SKM-1 treated with dmso at 0.1 percent for 144 hours (cell line): Measurements from ENCODE around the gene THSD7B.
"Not testable (repeated sequence)": the region's sequence is repeated elsewhere in the genome, so short reads cannot be mapped to it uniquely, and the experiment has no call there.

Experiments used
- DNase-seq: peaks from one replicate; lab custom pipeline; 2025; ENCODE audit not compliant: unreplicated experiment; lab: John Stamatoyannopoulos, UW

The THSD7B gene

DNA sequence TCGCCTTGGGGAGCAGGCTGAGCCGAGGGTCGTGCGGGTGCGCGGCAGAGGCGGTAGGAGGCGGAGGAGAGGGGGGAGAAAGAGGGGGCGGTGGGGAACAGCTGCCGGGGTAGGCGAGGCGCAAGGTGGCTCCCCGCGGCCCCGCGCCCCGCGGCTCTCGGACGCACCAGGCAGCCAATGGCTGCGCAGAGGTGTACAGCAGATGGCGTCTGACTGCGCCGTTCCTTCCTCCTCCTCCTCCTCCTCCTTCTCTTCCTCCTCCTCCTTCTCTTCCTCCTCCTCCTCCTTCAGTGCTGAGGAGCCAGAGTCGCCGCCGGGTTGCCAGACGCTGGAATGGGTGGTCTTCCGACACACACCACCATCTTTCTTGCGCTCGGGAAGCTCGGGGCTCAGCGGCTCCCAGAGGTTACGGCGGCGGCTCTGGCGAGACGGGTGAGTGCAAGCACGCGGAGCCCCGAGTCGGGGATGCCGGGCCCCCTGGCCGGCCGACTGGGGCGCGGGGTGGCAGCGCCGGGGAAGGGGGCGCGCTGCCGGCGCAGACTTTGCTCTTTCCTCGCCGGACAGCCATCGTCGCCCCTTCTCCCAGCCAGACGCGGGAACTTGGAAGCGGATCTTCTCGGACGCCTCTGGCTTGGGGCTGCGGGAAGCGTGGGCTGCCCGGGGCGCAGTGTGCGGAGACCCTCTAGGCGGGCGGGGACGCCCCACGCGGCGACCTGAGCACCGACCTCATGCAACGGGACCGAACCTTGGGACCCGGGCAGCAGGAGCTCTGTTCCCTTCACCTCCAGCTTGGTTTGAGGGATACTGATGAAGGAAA is at the start of gene THSD7B:
Gene THSD7B (plus strand): TSS at position 290 of the 817 bp plus-strand sequence. CDS start 116,634 bp downstream, outside the sequence.
- peak; percentile 6 for DNase-seq

DNA sequence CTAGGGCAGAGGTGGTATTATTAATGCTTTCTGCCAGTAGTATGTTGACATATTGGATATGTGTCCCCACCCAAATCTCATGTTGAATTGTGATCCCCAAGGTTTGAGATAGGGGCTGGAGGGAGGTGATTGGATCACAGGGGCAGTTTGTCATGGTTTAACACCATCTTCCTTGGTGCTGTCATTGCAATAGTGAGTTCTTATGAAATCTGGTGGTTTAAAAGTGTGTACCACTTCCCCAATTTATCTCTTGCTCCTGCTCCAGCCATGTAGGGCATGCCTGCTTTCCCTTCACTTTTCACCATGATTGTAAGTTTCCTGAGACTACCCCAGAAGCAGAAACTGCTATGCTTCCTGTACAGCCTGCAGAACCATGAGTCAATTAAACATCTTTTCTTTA is 47.1 kb upstream of the THSD7B start:
- DNase-seq, result peak; percentile 87

DNA sequence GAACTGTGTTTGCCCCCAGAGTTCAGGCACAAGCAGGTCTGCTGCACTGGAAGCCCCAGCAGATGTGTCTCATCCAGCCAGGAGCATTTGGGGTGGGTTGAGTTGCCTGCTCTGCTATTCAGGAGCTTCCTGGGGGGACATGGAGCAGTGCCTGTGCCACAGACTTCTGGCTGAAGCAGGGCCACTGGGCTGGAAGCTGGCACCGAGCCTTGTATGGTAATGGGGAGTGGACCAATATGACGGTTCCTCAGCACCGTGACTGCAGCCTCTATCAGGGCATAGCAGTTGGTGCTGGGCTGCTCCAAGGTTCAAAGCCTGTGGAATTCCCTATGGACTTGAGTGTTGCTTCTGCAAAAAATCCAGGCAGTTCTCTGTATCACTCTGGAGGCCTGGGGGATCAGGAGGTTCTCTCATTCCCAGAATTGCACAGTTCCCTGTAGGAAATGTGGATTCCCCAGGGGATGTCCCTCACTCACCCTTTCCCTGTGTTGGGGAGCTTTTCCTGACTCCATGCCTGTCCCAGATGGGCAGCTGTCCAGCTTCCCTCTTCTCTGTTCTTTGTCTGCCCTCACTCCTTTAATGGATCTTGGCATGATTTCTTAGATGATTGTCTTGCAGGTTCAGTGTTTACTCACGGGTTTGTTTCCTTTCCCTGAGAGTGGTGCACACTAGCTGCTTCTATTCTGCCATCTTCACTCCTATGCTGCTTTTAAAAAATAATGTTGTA is 37.2 kb upstream of the THSD7B start:
- no peak for DNase-seq

DNA sequence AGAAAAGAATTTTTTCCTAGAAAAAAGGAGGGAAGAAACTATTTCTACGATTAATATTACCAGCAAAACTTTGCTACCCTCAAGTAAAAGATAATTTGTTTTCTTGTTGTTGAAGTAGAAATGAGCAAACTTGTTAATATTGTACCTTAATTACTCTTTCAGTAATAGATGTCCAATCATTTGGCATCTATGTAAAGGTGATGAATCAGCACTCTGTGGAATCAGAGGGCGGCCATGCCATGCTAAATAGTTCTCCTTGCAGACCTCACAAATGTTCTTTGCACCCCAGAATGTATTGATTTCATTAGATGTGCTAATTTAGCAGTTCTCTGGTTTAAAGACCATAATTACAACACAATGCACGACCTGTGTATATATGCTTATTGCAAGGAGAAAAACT is 29.1 kb upstream of the THSD7B start:
- DNase-seq, result no peak

GRCh38 chr2:136738044-136738443 is 27.3 kb upstream of the THSD7B start:
- no peak for DNase-seq

- DNase-seq, result no peak
These were observed 23.9 kb upstream of the THSD7B start for GRCh38 chr2:136741471-136741870.

DNA sequence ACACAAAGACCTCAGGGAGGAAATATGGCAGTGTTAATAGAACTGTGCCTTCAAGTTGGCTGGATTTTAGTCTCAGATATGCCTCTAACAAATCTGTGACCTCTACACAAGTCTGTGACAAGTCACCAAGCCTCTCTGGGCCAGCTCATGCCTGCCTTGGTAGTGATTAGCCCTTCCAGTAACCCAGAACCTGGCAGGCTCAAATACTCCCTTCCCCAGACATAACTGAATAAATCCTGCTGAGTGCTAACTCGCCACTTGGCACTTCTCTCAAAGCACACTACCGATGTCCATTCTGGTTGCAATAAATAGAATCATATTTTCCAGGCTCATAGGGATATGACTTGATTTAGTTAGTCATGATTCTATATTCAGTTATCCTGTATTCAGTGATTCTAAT is 15.3 kb upstream of the THSD7B start:
- DNase-seq, result no peak

GRCh38 chr2:136751406-136751805 is 13.9 kb upstream of the THSD7B start:
- no peak for DNase-seq

- DNase-seq, result not testable (repeated sequence)
These were observed 6.8 kb upstream of the THSD7B start for GRCh38 chr2:136758504-136758903.

GRCh38 chr2:136764452-136765255 is 691 bp upstream of the THSD7B start:
- no peak for DNase-seq

- DNase-seq, result peak; percentile 18
These were observed 694 bp downstream of the THSD7B start for GRCh38 chr2:136766073-136766404.

GRCh38 chr2:136767030-136767429 is 1.7 kb downstream of the THSD7B start:
- DNase-seq, result no peak

- no peak for DNase-seq
These were observed 4.5 kb downstream of the THSD7B start for GRCh38 chr2:136769871-136770270.

DNA sequence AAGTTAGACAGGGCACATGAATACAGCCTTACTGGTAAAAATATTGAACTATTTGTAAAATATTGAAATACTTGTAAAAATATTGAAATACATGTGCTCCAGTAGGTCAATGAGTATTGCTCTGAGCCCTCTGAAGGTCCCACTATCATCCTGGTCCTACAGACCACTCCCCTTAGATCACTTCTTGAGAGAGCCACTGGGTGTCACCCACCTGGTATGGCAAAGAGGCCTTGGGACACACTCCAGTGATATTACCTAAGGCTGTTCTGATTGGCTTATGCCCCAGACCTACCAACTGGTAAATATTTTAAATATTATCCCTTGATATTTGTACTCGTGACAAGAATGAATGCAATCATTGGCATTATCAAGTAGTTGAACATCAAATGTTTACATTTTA is 5.0 kb downstream of the THSD7B start:
- DNase-seq, result no peak

- DNase-seq, result no peak
These were observed 12.0 kb downstream of the THSD7B start for GRCh38 chr2:136777391-136777790.

GRCh38 chr2:136783856-136784255 is 18.5 kb downstream of the THSD7B start:
- DNase-seq, result no peak

DNA sequence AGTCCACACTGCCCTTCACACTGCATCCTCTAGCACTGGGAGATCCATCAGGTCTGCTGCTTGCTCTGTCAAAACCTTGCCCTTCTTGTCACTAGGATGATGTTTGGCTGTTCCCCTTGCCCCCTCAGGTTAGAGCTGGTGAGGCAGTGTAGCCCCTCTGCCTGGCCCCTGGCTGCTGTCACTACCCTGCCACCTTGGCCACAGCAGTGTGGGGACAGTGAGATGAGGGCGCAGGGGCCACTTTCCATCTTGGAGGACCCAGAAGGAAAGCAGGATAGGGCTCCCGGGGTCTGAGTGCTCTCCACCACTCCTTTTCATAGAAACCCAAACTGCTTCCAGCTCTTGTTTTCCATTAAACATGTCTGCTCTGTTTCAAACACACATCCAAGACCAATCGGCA is 19.9 kb downstream of the THSD7B start:
- DNase-seq, result no peak

DNA sequence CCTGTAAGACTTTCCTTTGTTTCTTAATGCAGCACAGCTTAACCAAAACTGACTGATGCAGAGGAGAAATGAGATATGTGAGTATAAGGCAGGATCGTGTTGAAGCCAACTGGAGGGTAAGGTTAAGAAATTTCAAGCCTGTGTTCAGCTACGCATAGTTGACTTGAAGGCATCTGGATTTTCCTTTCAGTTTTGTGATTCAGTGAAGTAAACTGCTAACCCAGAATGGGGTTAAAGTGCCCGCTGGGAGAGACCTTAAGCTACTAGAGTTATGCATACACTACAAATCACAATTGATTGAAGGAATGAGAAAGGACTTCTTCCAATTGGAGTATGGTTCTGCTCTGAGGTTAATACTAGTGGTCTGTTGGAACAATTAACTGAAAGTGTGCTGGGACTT is 22.6 kb downstream of the THSD7B start:
- no peak for DNase-seq

DNA sequence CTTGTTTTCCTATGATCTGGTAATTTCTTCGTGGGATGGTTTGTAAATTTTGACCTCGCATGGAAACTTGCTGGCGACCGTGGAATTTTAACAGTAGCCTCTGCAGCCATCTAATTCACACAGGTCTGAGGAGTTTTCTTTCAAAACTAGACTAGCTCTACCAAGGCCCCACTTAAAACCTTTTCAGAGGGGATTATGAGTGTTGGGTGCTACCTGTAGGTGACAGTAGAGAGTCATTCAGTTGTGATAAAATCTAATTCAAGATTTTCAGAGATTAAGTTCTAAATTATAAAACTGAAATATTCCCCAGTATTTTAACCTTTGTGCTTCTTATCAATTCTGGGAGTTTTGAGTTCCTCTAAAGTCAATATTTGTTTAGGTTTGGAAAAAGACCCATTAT is 31.0 kb downstream of the THSD7B start:
- no peak for DNase-seq

DNA sequence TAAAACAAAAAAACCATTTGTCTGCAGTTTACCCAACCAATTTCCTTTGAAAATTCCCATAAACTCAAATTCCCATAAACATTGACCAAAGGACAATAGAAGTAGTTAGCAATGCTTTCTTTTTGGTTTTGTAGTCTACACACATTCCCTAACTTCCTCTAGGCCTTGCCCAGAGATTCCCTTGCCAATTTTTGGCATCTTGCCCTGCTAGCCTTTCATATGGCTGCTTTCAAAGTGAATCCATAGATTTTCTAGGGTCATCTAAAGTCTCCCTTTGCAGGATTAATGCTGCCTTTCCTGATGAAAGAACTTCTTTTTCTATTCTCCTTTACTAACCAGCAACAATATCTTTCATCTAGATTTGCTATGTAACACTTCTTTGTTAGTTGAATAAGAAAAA is 33.4 kb downstream of the THSD7B start:
- no peak for DNase-seq

GRCh38 chr2:136801661-136802060 is 36.3 kb downstream of the THSD7B start:
- DNase-seq, result no peak

DNA sequence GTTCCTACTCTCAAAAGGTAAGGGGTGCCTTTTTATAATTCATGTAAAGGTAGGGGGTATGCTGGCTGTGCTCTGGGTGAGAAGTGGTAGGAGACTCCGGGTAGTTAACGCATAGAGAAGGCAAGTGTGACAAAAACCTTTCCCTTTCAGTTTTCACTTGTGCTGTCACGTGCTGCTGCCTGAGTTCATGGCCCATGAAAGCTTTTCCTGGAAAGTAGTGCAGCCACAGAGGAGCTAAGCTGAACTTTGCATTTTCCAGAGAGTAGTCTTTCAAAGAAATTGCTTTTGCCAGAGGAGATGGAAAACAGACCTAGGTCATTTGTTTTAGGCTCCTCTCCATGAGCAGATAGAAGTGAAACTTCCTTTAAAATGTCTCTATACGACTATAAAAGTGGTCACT is 44.7 kb downstream of the THSD7B start:
- no peak for DNase-seq
